Lower leg skin (tissue), 4 donors: ENCODE data around the gene AKT1S1. TPM values are rescaled to one million over a fixed set of nuclear protein-coding genes. Genes with fewer than 3 reads are reported as not detected.

Source experiments
- DNase-seq, 2 donors: peaks; one replicate each; pipeline ENCODE4 v3.0.0-alpha.2; 2019; ENCODE audit warnings: low spot score in 2 of 2
- H3K4me3 ChIP-seq: fragments of 200-600 bp; sonication (generic); 2 replicates; pipeline ENCODE4 v1.5.1; 2017; ENCODE audit warnings: mild to moderate bottlenecking, low read depth; ENCODE audit not compliant: poor library complexity, severe bottlenecking
- POLR2A ChIP-seq, 2 donors: fragments of 450-650 bp; IDR thresholded peaks; one replicate each; pipeline ENCODE4 v1.6.1; 2016 to 2017; ENCODE audit warnings: antibody characterized with exemption in 2 of 2, mild to moderate bottlenecking in 1 of 2, moderate library complexity in 1 of 2
- WGBS, 2 donors: methylation state at CpG; one replicate each; pipeline ENCODE4 v1.1.5; 2018; 5-methylcytosine and 5-hydroxymethylcytosine counted together
- intact Hi-C: fragments of 100-400 bp; cut with DNase I; formaldehyde crosslinking; loops from one replicate; pipeline ENCODE4 v1.15.0; 2023; ENCODE audit warnings: low total_unique reads
- total RNA-seq, 4 donors: library from RNA; depleted of rRNA; stranded (reverse); fragments of >200 nt; gene quantifications; one replicate each; pipeline ENCODE4 v1.1.0, GENCODE V29; 2016
- TF ChIP-seq, protein P1 (sequence below), 3 donors: fragments of 450-650 bp; IDR thresholded peaks; one replicate each; pipeline ENCODE4 v1.5.1; 2016; ENCODE audit warnings: antibody characterized with exemption in 3 of 3, mild to moderate bottlenecking in 3 of 3, moderate library complexity in 2 of 3

Gene AKT1S1
- total RNA-seq, 4 donors from 2014 or later = 15.3 to 28.9 (median 23.8) TPM

DNA sequence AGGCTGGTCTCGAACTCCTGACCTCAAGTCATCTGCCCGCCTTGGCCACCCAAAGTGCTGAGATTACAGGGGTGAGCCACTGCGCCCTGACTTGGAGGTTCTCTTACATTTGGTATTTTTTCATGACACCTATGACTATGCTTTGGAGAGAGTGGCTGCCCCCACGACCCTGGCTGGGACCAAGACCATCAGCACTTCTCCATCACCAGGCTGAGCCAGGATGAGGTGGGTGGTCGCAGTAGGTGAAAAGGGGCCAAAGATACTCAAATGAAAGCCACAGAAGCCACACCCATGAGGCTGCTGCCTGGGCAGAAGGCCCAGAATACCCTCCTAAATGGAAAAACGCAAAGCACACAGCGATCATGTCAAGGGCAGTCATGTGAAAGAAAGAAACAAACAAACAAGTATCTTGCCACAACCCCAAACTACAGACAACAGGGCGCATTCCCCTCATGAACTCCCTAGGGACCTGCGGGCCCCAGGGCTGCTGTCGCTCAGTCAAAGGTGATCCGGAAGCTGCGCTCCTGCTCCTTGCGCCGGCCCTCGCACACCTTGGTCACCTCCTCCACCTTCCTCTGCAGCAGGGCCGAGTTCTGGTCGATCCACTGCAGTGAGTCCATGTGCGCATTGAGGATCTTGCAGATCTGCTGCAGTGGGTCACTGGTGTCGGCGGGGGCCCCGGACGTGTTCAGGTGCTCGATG, 30.7 kb upstream of the AKT1S1 start:
- intact Hi-C loops = no loop called here
- TF ChIP-seq, protein P1, sequence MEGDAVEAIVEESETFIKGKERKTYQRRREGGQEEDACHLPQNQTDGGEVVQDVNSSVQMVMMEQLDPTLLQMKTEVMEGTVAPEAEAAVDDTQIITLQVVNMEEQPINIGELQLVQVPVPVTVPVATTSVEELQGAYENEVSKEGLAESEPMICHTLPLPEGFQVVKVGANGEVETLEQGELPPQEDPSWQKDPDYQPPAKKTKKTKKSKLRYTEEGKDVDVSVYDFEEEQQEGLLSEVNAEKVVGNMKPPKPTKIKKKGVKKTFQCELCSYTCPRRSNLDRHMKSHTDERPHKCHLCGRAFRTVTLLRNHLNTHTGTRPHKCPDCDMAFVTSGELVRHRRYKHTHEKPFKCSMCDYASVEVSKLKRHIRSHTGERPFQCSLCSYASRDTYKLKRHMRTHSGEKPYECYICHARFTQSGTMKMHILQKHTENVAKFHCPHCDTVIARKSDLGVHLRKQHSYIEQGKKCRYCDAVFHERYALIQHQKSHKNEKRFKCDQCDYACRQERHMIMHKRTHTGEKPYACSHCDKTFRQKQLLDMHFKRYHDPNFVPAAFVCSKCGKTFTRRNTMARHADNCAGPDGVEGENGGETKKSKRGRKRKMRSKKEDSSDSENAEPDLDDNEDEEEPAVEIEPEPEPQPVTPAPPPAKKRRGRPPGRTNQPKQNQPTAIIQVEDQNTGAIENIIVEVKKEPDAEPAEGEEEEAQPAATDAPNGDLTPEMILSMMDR (IDR thresholded peaks at IDR 0.05) = no peak
- TF ChIP-seq POLR2A (IDR thresholded peaks at IDR 0.05) = no peak
- H3K4me3 ChIP-seq = no peak overlapping the region
- WGBS, 2 donors = 88 to 92% methylated on average over 23 of the region's 23 CpGs
- DNase-seq = no peak

DNA sequence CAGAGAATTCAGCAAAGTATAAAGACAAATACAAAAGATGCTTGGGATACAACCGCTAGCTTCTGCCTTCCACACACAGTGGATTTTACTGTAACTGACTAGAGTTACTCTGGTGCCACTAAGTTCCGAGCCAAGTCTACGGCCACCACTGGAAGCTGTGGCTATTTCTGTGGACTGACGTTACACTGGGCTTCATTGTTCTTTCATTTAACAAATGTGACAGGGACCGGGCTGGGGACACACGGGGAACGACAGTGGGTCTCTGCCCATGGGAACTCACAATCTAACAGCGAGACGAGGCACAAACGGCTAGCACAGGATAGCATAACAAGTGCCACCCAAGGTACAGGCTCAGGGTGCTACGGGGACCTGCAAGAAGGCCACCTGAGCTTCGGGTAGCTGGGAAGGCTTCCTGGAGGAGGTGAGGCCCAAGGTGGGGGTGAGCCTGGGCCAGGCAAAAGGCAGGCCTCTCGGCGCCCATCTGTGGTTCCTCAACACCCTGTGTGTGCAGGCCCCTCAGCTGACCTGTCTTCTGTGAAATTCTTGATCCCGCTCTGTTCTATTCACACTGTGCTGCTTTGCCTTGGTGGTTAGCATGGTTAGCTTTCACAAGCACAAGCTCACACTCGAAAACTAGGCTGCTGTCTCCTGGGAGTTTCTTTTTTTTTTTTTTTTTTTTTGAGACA, 29.9 kb upstream of the AKT1S1 start:
- TF ChIP-seq POLR2A (IDR thresholded peaks at IDR 0.05) = no peak
- TF ChIP-seq, protein P1 (IDR thresholded peaks at IDR 0.05) = no peak
- intact Hi-C loops = no loop called here
- H3K4me3 ChIP-seq = no peak overlapping the region
- 89 to 94% methylated on average over 16 of the region's 16 CpGs for WGBS, 2 donors
- no peak for DNase-seq

DNA sequence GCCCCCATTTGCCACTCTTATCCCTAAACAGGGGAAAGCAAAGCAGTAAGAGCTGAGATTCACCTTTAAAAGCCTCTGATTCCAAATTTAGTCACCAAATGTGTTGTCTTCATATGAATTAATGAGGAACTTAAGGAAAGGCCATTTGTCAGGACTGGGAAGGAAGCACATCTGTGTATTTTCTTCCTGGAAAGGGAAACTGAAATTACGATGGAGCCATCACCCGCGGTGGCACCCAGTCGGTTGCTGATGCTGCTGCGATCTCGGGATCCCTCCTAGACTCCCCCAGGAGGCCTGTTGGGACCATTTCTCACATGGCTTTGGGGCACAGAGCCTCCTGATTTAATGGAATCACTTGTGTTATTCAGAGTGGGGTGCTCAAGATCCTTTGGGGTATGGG, 27.0 kb upstream of the AKT1S1 start:
- TF ChIP-seq, protein P1 (IDR thresholded peaks at IDR 0.05) = no peak
- TF ChIP-seq POLR2A (IDR thresholded peaks at IDR 0.05) = no peak
- no peak overlapping the region for H3K4me3 ChIP-seq
- intact Hi-C loops = no loop called here
- DNase-seq = no peak
- WGBS, 2 donors = 61 to 73% methylated on average over 6 of the region's 6 CpGs

DNA sequence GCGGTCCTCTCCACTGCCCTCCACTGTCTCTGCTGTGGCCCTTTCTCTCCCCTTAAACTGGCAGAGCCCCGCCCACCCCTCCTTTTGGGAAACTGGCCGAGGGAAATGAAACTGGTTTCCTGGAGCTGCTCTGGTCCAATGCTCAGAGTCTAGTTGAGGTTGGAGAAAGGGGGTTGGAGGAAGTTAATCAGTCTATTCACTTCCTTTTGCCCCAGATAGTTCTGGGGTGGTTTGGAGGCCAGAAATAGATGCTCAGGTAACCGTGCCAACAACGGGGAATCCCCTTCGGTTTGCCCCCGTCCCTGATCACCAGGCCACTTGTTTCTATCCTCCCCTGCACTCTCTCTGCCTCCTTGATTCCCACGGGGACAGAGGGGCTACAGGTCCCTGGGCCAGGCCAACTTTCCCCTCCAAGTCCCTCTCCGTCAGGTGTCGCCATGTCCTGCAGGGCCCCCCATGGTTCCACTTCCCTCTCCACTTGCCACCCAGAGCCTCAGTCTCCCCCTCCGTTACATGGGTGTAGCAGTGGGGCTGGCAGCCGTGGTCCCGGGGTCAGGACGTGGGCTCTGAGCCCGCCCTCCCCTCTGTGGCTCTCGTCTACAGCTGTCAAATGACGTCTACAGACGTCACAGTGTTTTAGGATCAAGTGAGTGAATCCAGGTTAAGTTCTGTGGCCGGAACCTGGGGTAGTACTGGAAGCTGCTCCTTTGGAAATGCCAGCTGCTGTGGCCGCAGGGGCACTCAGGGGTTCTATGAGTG, 19.9 kb upstream of the AKT1S1 start, which contains the start of gene IL4I1:
TSS of gene IL4I1 (minus strand) at position 25 of the 759 bp plus-strand sequence. CDS start 727 bp downstream, outside the sequence.
- no peak for DNase-seq

DNA sequence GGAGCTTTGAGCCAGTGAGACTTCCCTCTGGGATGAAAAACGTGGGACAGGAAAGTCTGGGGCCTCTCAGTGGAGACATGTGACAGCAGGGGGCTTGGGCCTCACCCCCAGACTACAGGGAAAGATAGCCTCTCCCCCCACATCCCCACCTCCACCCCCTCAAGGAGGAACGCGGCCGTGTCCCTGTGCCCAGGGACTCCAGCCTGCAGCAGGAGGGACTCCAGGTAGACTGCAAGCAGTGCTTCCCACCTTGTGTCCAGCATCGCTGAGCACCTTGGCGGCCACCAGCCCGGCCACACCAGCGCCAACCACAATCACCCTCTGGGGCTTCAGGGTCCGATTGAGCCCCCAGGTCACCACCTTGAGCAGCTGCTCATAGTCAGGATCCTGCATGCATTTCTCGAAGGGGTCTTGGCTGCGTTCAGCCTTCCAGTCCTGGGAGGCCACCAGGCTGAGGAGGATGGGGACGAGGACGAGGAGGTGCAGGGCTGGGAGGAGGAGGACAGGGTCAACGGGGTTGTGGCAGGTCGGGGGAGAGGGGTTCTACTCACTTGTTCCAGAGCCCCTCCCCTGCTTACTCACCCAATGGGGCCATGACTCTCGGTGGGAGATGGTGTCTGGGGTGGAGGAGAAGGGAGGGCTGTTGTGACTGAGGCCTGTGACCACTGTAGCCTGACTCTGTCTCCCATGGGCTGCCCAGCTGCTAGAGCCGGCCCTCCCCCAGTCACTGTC, 18.6 kb upstream of the AKT1S1 start:
- H3K4me3 ChIP-seq = no peak overlapping the region
- intact Hi-C loops = no loop called here
- DNase-seq = no peak
- 68 to 72% methylated on average over 14 to 17 of the region's 17 CpGs for WGBS, 2 donors
- TF ChIP-seq, protein P1 (IDR thresholded peaks at IDR 0.05) = no peak
- no peak for TF ChIP-seq POLR2A (IDR thresholded peaks at IDR 0.05)

More for the DNA sequence above, 19.9 kb upstream of the AKT1S1 start, which contains the start of gene IL4I1:
- 22 to 29% methylated on average over 17 to 20 of the region's 20 CpGs for WGBS, 2 donors
- TF ChIP-seq POLR2A (IDR thresholded peaks at IDR 0.05) = no peak
- TF ChIP-seq, protein P1 (IDR thresholded peaks at IDR 0.05) = no peak
- intact Hi-C loops = no loop called here
- H3K4me3 ChIP-seq = no peak within 1 kb of the TSS
